Endometrial microvascular endothelial cells (primary cell): ENCODE results near the gene HRH4. TPM values are rescaled to one million over a fixed set of nuclear protein-coding genes. Genes with fewer than 3 reads are reported as not detected.

Source experiments
- in situ Hi-C: cut with HindIII; loops from 2 replicates; pipeline ENCODE4 v1.10.0; 2017; ENCODE audit warnings: low sequenced_read_pairs, low pct_unique_long_range_greater_than_20kb; ENCODE audit errors: inconsistent ontology term
- total RNA-seq: library from RNA; depleted of rRNA; stranded (reverse); fragments of >200 nt; gene quantifications from one replicate; pipeline ENCODE4 v1.2.3, GENCODE V29; 2015; ENCODE audit errors: inconsistent ontology term

The HRH4 gene
- total RNA-seq, 1 donor from 2014 or later = not detected

DNA sequence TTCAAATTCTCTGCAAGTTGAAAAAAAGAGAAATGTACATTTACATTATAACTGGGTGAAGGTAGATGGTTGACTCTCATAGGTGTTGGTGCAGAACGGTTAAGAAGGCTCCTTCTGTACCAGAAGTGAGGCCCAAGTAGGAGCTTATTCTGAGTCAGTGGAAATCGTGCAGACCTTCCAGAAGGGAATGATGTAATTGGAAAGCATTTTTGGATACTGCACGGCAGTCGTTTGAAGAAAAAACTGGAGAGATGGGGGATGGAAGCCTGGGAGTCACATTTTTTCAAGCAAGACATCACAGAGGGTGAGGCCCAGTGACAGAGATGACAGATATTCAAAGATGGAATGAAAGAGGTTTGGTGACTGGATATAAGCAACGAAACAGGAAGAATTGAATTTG is 39.4 kb downstream of the HRH4 start:
- in situ Hi-C loops = no loop called here

DNA sequence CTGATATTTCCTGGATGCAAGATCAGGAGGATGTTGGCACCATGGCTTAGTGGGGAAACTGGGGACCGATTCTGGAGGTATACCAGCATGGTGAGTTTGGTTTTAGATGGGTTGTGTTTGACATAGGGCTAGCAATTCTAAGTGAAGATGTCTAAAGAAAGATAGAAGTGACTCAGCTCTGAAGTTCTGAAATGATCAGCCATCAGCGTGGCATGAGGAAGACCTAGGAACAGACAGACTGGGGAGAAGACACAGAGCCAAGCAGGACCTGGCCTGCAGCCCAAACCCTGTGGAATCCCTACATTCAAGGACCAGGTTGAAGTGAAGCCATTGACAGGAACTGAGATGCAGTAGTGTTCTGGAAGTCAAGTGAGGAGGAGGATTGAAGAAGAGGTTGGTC is 39.8 kb downstream of the HRH4 start:
- in situ Hi-C loops = no loop called here

DNA sequence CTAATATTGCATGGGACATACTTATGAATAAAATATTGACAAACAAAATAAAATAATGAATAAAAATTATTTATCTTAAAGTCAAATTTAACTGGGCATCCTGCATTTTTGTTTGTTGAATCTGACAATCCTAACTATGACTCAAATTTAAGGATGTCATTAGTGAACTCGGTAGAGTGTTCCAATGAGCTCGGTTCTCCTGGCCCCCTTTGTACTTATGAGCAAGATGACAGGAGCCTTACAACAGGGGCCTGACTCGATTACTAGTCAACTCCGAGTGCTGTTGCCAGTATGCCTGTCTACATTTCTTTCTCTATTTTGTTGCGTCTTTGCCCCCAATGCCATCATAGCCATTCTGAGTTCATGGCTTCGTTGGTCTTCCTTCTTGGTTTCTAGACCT is 40.3 kb downstream of the HRH4 start:
- in situ Hi-C loops = no loop called here

DNA sequence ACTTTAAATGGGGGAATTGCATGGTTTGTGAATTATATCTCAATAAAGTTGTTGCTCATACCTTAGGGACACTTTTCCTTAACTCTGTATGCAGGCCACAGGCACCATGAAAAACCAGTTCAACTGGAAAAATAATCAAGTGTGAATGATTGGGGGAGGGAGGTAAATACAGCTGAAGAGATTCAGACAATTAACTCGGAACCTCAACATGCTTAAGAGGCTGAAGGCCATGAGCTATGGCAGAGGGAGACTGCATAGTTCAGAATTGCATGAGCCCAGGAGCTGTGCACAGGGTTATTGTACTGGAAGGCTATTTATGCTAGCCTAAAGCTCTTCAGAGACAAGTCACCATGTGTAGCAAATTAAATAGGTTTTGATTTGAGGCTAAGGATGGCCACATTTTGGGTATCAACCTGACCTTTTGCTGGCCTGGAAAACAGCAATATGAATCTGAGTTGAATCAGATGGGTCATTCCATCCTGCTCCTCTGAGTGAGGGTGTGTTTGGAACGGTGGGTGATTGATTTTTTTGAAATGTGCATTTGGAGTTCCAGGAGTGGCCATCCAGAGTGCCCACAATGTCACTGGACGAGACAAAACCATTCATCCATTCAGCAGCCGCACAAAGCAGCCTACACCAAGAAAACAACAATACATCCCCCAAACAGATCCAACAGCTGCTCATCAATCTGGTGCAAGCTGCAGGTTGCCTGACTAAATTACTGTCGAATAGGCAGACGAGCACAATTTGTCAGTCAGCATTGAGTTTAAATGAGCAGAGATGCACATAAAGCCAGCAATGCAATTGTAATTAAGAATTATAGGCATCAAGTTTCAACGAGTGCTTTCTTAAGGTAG is 42.5 kb downstream of the HRH4 start:
- in situ Hi-C loops = no loop called here

DNA sequence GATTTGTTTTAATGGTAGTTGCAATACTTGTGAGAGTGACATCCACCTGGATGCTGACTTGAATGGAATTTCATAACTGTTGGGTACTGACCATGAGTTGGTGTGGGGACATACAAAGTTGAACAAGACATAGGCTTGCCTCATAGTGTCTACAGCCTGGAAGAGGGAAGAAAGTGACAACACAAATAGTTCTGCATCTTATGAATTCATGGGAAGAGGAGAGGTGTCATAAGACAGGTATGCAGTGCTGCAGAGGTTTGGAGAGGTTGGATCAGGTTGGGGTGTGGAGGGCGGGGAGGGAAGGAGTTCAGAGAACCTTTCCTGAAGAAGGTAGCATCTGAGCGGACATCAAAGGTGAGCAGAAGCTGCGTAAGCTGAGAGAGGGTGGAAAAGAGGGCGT is 44.0 kb downstream of the HRH4 start:
- in situ Hi-C loops = no loop called here

DNA sequence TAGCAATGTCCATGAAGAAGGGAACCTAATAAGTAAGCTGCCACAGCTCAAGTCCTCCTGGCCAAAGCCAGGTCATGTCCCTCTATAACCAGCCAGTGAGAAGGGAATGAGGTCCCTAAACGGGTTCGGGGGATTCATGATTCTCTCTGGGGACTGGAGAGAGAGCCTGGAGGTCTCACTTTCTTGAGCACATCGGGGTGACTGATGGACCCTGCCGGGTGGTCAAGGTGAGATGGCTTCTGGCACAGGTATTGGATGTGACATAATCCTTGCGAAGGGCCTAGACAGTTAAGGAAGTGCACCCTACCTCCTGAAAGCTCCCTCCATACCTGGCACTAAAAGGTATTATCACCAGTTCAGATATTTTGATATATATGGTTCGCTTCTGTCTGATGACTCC is 45.7 kb downstream of the HRH4 start:
- in situ Hi-C loops = no loop called here

DNA sequence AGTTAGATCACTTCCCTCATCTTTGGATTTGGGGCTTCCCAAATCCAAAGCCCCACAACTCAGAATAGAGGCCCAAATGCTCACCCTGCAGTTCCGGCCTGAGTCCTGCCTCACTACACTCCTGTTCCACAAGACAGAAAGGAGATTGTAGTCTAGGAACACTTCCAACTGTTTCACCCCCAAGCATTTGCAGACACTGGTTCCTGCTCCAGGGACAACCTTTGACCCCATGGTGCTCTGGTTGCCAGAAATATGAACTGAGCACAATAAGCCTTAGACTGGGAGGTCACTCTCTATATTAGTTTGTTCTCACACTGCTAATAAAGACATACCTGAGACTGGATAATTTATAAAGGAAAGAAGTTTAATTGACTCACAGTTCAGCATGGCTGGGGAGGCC is 49.0 kb downstream of the HRH4 start:
- in situ Hi-C loops = no loop called here

DNA sequence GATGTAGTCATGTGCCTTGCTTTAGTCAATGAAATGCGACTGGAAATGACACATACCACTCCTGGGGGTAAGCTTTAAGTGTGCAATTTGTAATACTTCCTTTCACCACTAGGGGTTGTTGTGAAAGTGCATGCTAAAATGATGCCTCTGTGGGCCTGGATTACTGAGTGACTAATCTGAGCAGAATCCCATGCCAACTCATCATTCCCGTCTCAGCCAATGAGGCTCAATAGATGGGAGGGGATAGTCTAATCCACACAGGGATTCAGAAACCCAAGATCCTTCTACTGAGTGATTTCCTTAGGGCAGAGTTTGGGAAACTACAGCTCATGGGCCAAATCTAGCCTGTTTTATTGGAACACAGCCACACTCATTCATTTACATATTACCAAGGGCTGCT is 54.0 kb downstream of the HRH4 start:
- in situ Hi-C loops = no loop called here

DNA sequence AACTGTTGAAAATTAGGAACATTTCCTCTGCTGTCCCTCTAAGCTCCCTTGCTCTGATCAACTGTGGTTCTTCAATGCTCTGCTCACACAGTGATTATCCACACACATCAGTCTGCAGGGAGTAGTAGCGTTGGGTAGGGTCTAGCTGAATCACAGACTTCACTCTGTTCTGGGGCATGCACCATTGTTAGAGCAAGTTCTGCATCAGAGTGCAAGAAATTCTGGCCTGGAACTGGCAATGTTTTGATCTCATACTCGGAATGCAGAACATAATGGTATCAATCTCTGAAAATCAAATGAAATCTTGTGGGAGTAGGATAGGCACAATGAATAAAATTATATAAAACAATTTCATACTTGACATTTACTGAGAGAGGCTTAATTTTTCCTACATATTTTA is 55.3 kb downstream of the HRH4 start:
- in situ Hi-C loops = no loop called here

DNA sequence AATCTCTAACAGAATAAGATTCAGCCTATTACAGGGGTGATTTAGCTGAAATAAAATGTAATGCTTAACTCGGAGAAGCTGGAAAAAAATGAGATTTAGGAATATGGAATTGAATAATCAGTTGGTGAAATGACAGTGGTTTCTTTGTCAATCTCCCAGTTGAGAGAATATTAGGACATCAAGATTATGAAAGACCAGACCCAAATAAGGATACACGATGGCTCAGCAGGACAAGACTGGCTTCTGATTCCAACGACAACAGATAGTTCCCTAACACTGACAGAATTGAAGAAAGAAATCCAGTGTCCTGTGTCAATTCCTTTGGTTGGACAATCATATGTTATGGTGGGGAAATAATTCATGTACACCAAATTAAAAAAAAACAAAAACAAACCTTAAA is 55.8 kb downstream of the HRH4 start:
- in situ Hi-C loops = no loop called here

DNA sequence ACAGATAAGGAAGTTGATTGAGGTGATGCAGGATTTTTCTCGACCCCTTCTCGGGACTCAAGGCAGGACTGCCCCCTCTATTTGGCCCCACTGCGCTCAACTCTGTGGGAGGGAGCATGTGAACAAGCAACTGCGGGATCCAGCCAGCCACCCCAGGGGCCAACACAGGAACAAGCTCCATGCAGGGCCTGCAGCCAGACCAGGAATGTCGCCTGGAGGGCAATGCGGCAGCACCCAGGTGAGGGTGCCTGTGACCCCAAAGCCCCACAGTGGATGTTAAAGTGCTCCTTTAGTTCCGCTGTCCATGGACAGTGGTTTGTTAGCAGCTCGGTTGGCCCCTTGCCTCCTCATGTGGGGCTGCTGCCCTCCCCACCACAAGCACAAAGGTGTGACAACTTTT is 57.1 kb downstream of the HRH4 start:
- in situ Hi-C loops = no loop called here

DNA sequence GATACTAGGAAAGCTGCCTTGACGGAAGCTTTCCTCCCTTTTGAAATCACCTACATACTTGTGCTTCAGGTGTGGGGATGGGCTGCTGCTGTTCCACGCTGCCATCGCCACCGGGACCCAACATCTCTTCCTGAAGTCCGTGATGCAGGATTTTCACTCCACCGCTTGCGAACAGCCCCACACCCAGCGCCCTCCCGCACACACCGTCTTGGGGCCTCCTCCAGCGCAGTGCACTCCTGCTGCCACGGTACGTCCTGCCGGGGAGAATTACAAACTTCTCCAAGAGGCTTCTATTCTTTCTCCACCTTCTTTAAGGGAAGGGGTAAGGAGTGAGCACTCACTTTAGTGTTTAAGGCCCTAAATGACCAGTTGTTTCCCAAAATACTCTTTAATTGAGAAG is 58.2 kb downstream of the HRH4 start:
- in situ Hi-C loops = no loop called here

Other genes starting within 250 kb of the HRH4 start
- 24.6 TPM for gene OSBPL1A, start 62.8 kb upstream of the HRH4 start, total RNA-seq
- 35.1 TPM for gene IMPACT, start 34.0 kb upstream of the HRH4 start, total RNA-seq